Keratinocyte (primary cell): ENCODE data around the gene CLSTN2. TPM values are rescaled to one million over a fixed set of nuclear protein-coding genes. Genes with fewer than 3 reads are reported as not detected.

Experiments used
- DNase-seq: peaks from one replicate; pipeline ENCODE4 v3.0.0-alpha.2; 2011; ENCODE audit warnings: low read depth, missing footprints, low spot score
- FAIRE-seq: peaks from 2 replicates; lab custom pipeline; 2011; peaks lifted over from hg19 to GRCh38; lab: Jason Lieb, UNC
- H2AFZ ChIP-seq: 2 replicates; pipeline ENCODE4 v1.6.0; 2012; ENCODE audit warnings: low read length, control low read depth, inconsistent platforms; ENCODE audit not compliant: control insufficient read depth
- H3K27ac ChIP-seq: 2 replicates; pipeline ENCODE4 v1.5.1; 2011; ENCODE audit warnings: low read length; ENCODE audit not compliant: control insufficient read depth, insufficient read depth
- H3K27me3 ChIP-seq: 3 replicates; pipeline ENCODE4 v1.6.0; 2011; ENCODE audit warnings: low read length; ENCODE audit not compliant: control insufficient read depth, insufficient read depth; ENCODE audit errors: extremely low read depth
- H3K36me3 ChIP-seq, 2 experiments: 2 replicates in 1 of 2; 3 replicates in 1 of 2; pipeline ENCODE4 v1.5.1; 2011; ENCODE audit warnings: low read length in 2 of 2, mild to moderate bottlenecking in 1 of 2; ENCODE audit not compliant: control insufficient read depth in 2 of 2, insufficient read depth in 2 of 2; ENCODE audit errors: extremely low read depth in 1 of 2
- H3K4me1 ChIP-seq: 3 replicates; pipeline ENCODE4 v1.5.1; 2011; ENCODE audit warnings: low read length; ENCODE audit not compliant: control insufficient read depth, insufficient read depth; ENCODE audit errors: extremely low read depth
- H3K4me2 ChIP-seq: 3 replicates; pipeline ENCODE4 v1.6.0; 2011; ENCODE audit warnings: low read depth, low read length; ENCODE audit not compliant: control insufficient read depth, insufficient read depth; ENCODE audit errors: extremely low read depth
- H3K4me3 ChIP-seq, 3 experiments: fragments of 200-600 bp in 1 of 3; sonication (generic) in 1 of 3; 2 replicates in 2 of 3; 3 replicates in 1 of 3; pipeline ENCODE4 v1.5.1; 2011 to 2016; ENCODE audit warnings: low read length in 3 of 3, mild to moderate bottlenecking in 3 of 3, control low read depth in 2 of 3, inconsistent platforms in 1 of 3, low read depth in 1 of 3, mixed read lengths in 1 of 3, mixed run types in 1 of 3, moderate library complexity in 1 of 3; ENCODE audit not compliant: control insufficient read depth in 2 of 3, insufficient read depth in 2 of 3; ENCODE audit errors: extremely low read depth in 1 of 3
- H3K79me2 ChIP-seq: 2 replicates; pipeline ENCODE4 v1.6.0; 2012; ENCODE audit warnings: low read length; ENCODE audit not compliant: control insufficient read depth, insufficient read depth
- H3K9ac ChIP-seq: 3 replicates; pipeline ENCODE4 v1.6.0; 2011; ENCODE audit warnings: low read length; ENCODE audit not compliant: control insufficient read depth, insufficient read depth; ENCODE audit errors: extremely low read depth
- H3K9me1 ChIP-seq: 3 replicates; pipeline ENCODE4 v1.6.0; 2011; ENCODE audit warnings: low read length; ENCODE audit not compliant: control insufficient read depth, insufficient read depth; ENCODE audit errors: extremely low read depth
- H3K9me3 ChIP-seq: 2 replicates; pipeline ENCODE4 v1.5.1; 2012; ENCODE audit warnings: low read depth, low read length; ENCODE audit not compliant: control insufficient read depth
- H4K20me1 ChIP-seq: 3 replicates; pipeline ENCODE4 v1.6.0; 2011; ENCODE audit warnings: low read length; ENCODE audit not compliant: control insufficient read depth, insufficient read depth; ENCODE audit errors: extremely low read depth
- EZH2 ChIP-seq: IDR thresholded peaks from one replicate; pipeline ENCODE4 v1.6.1; 2012; ENCODE audit warnings: inconsistent platforms, mild to moderate bottlenecking, low read length, moderate library complexity
- dilution Hi-C: fragments of 300-500 bp; cut with MboI; formaldehyde crosslinking; loops from one replicate; pipeline ENCODE4 v1.7.0; 2020; ENCODE audit warnings: low sequenced_read_pairs; ENCODE audit not compliant: extremely low pct_ligation_motif_present
- polyA plus RNA-seq, 5 experiments: library from polyadenylated mRNA; depleted of rRNA in 3 of 5; stranded (reverse) in 3 of 5; stranded (forward) in 1 of 5; unstranded in 1 of 5; fragments of >200 nt; gene quantifications; 1 replicate in 1 of 5; 2 replicates in 3 of 5; 3 replicates in 1 of 5; pipeline versions ENCODE4 v1.2.1 to v1.2.3, GENCODE V29; 2011 to 2012; ENCODE audit warnings: missing spikeins in 2 of 5, low read depth in 1 of 5, low replicate concordance in 1 of 5
- TF ChIP-seq, protein P1 (sequence below), 3 experiments: IDR thresholded peaks in 1 of 3; conservative IDR thresholded peaks in 1 of 3; optimal IDR thresholded peaks in 1 of 3; 2 replicates in 2 of 3; 3 replicates in 1 of 3; pipeline versions ENCODE3 to v1.5.1; 2011; ENCODE audit warnings: low read length in 3 of 3, mild to moderate bottlenecking in 3 of 3, moderate library complexity in 2 of 3, control low read depth in 1 of 3, inconsistent platforms in 1 of 3; ENCODE audit not compliant: insufficient read depth in 2 of 3; ENCODE audit errors: extremely low read depth in 1 of 3

CLSTN2 gene
- polyA plus RNA-seq, 1 donor (not counting 4 experiments of a cell fraction or from before 2014, with no cell fraction given) = 0.09 TPM

DNA sequence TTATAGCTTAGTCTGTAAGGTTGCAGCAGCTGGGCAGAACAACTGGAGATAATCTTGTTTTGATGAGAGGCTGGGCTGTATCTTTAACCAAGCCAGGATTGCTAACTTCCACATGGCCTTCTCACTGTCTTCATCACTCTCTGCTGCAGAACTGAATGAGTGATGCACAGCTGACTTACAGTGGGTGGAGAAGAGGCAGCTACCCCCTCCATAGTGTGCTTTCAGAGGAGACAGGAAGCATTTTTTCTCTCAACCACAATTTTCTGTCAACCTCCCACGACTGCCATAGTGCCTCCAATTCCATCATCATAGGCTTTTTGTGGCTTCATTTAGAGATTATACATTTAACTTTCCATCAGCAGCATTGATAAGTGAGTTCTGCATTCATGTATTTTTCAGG, 168.2 kb downstream of the CLSTN2 start:
- Histone ChIP-seq H3K9me1 (no peaks in the 10 kb centered on the region), H3K79me2 (no peaks in the 10 kb centered on the region)
- dilution Hi-C loops = no loop called here

GRCh38 chr3:140103986-140104645, 169.1 kb downstream of the CLSTN2 start:
- Histone ChIP-seq H3K27me3 (peaks cover 11% of the 10 kb centered on the region), H3K36me3 (no peaks in the 10 kb centered on the region), H2AFZ (no peak overlapping the region), H3K9me1 (no peaks in the 10 kb centered on the region), H3K9ac (no peak overlapping the region), H3K4me1 (no peaks in the 10 kb centered on the region), H3K79me2 (no peaks in the 10 kb centered on the region), H4K20me1 (no peaks in the 10 kb centered on the region), H3K27ac (no peak overlapping the region), H3K4me3 (no peak overlapping the region), H3K9me3 (no peaks in the 10 kb centered on the region), H3K4me2 (no peak overlapping the region)
- dilution Hi-C loops = no loop called here
- DNase-seq (no peak), FAIRE-seq (no peak)
- no peak for TF ChIP-seq EZH2
- TF ChIP-seq, protein P1, sequence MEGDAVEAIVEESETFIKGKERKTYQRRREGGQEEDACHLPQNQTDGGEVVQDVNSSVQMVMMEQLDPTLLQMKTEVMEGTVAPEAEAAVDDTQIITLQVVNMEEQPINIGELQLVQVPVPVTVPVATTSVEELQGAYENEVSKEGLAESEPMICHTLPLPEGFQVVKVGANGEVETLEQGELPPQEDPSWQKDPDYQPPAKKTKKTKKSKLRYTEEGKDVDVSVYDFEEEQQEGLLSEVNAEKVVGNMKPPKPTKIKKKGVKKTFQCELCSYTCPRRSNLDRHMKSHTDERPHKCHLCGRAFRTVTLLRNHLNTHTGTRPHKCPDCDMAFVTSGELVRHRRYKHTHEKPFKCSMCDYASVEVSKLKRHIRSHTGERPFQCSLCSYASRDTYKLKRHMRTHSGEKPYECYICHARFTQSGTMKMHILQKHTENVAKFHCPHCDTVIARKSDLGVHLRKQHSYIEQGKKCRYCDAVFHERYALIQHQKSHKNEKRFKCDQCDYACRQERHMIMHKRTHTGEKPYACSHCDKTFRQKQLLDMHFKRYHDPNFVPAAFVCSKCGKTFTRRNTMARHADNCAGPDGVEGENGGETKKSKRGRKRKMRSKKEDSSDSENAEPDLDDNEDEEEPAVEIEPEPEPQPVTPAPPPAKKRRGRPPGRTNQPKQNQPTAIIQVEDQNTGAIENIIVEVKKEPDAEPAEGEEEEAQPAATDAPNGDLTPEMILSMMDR (optimal IDR thresholded peaks at IDR 0.05 in 1 of 3, IDR thresholded peaks at IDR 0.05 in 1 of 3, conservative IDR thresholded peaks at IDR 0.05 in 1 of 3; ENCODE audit: extremely low read depth in 1 of 3, insufficient read depth in 2 of 3, low read length in 3 of 3) = no peak

More for the DNA sequence above, 168.2 kb downstream of the CLSTN2 start:
- no peak for FAIRE-seq
- Histone ChIP-seq H3K4me2 (no peak overlapping the region), H3K4me3 (no peak overlapping the region), H4K20me1 (no peaks in the 10 kb centered on the region), H3K27ac (no peak overlapping the region), H3K4me1 (no peaks in the 10 kb centered on the region), H3K9me3 (no peaks in the 10 kb centered on the region), H2AFZ (no peak overlapping the region), H3K27me3 (peaks cover 9% of the 10 kb centered on the region), H3K9ac (no peak overlapping the region), H3K36me3 (no peaks in the 10 kb centered on the region)
- TF ChIP-seq, protein P1 (optimal IDR thresholded peaks at IDR 0.05 in 1 of 3, IDR thresholded peaks at IDR 0.05 in 1 of 3, conservative IDR thresholded peaks at IDR 0.05 in 1 of 3; ENCODE audit: extremely low read depth in 1 of 3, insufficient read depth in 2 of 3, low read length in 3 of 3) = no peak
- TF ChIP-seq EZH2 = no peak
- DNase-seq = no peak
